ENCODE data around the gene KCTD2. TPM values are rescaled to one million over a fixed set of nuclear protein-coding genes. Genes with fewer than 3 reads are reported as not detected.

The KCTD2 gene
- total and polyA plus RNA-seq, 8 donors = 6.3 to 14.6 (median 8.7) TPM

DNA sequence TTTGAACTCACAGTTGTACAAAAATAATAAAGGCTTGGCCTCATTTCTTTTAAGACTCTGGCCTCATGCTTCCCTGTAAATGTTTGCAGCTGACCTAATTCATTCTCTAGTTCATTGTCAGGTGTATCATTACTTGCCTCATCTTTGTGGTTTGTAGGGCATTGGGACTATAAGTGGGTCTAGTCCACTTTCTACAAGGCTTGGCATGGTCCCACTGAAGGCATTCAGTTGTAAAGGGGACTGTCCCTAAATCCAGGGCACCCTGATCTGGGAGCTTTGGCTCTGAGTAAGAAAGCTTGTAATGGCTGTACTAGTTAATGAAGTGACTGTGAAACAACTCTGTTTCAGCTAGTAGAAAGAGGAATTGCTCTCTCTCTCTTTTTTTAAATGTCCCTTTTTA is 2.7 kb downstream of the KCTD2 start:
- no peaks in the 10 kb centered on the region for H3K27me3 ChIP-seq
- H3K36me3 ChIP-seq = peaks cover 0 to 15% (median 0%) of the 10 kb centered on the region in 3 donors
- no peak overlapping the region for H3K27ac ChIP-seq
- no peak for ATAC-seq
- no peak overlapping the region for H3K4me3 ChIP-seq
- intact Hi-C loops (cut with DNase I) = no loop called here
- no peak for DNase-seq
- peaks cover 4 to 19% (median 10%) of the 10 kb centered on the region in 3 donors for H3K4me1 ChIP-seq
- FAIRE-seq = no peak
- H3K9me3 ChIP-seq = no peaks in the 10 kb centered on the region
- TF ChIP-seq, protein P1, sequence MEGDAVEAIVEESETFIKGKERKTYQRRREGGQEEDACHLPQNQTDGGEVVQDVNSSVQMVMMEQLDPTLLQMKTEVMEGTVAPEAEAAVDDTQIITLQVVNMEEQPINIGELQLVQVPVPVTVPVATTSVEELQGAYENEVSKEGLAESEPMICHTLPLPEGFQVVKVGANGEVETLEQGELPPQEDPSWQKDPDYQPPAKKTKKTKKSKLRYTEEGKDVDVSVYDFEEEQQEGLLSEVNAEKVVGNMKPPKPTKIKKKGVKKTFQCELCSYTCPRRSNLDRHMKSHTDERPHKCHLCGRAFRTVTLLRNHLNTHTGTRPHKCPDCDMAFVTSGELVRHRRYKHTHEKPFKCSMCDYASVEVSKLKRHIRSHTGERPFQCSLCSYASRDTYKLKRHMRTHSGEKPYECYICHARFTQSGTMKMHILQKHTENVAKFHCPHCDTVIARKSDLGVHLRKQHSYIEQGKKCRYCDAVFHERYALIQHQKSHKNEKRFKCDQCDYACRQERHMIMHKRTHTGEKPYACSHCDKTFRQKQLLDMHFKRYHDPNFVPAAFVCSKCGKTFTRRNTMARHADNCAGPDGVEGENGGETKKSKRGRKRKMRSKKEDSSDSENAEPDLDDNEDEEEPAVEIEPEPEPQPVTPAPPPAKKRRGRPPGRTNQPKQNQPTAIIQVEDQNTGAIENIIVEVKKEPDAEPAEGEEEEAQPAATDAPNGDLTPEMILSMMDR (IDR thresholded peaks at IDR 0.05) = no peak

DNA sequence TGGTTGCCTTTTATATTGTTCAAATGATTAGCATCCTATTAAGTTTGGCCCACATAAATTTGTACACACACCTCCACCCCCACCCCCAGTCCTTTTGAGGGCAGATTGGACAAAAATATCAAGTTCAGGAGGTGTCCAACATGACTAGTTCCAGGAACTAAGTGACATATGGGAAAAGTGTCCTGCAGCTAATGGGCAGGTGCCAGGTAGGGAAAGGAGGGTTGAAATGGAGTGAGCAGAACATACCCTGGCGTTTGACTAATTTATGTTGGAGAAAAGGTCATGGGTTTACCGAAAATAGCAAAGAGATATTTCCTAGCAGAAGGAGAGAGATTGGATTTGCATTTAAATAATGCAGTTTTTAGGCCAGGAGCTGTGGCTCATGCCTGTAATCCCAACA is 4.9 kb downstream of the KCTD2 start:
- intact Hi-C loops (cut with DNase I) = no loop called here
- H3K4me1 ChIP-seq = peaks cover 4 to 12% (median 10%) of the 10 kb centered on the region in 3 donors
- DNase-seq = no peak
- 73 to 89% methylated on average over 2 of the region's 2 CpGs for WGBS, 2 donors
- no peak overlapping the region for H3K4me3 ChIP-seq
- no peak for ATAC-seq
- TF ChIP-seq, protein P1 (IDR thresholded peaks at IDR 0.05) = no peak
- no peaks in the 10 kb centered on the region for H3K9me3 ChIP-seq
- FAIRE-seq = no peak
- no peaks in the 10 kb centered on the region for H3K27me3 ChIP-seq
- peaks cover 0 to 15% (median 0%) of the 10 kb centered on the region in 3 donors for H3K36me3 ChIP-seq
- no peak overlapping the region for H3K27ac ChIP-seq

DNA sequence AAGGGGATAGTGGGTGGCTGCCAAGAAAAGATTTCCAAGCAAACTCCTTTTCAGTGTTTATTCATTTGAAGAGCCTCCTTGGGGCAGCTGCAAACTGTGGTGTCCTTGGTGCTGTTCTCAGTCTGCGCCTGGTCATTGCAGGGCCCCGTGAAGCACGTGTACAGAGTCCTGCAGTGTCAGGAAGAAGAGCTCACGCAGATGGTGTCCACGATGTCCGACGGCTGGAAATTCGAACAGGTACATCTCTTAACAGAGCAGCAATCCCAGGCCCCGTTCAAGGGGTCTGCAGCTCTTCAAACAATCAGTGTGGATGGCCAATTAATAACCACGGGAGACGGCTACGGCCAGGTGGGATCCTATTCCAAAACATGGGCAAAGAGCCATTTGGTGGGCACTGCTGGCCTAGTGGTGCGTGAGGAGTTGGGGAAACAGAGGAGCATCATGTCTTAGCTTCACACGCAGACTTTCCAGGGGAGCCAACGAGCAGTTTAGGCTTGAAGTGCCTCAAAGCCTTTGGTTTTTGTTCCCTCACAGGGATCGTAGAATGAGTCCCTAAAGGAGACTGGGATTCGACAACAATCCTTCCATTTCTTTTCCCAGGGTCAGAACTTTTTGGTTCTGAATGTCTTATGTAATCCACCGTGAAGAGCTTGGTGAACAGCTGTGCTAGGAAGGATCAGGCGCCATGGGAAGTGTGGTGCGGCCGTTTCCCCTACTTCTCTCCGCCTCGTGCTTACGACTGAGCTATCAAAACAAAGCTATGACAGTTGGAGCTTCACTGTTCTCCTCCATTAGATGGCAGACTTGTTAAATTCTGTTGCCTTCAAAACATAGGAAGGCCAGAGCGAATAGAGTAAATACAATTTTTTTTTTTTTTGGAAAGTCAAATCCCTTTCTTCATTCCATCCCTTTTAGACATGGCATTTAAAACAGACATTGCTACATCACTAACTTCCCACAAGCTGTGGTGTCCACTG is 12.6 kb downstream of the KCTD2 start:
- Histone ChIP-seq H3K27ac (no peak overlapping the region), H3K9me3 (no peaks in the 10 kb centered on the region), H3K4me3 (no peak overlapping the region), H3K4me1 (no peaks in the 10 kb centered on the region), H3K27me3 (no peaks in the 10 kb centered on the region), H3K36me3 (peaks cover 2 to 30% (median 14%) of the 10 kb centered on the region in 3 donors)
- 78 to 81% methylated on average over 25 of the region's 25 CpGs for WGBS, 2 donors
- ATAC-seq (peak in 3 of 4 donors; percentile 78 to 85 (median 80)), FAIRE-seq (peak; percentile 53), DNase-seq (peak in 1 of 6 donors; percentile 18)
- TF ChIP-seq, protein P1 (IDR thresholded peaks at IDR 0.05) = no peak
- intact Hi-C loops (cut with DNase I) = no loop called here

GRCh38 chr17:75060434-75061054 is 13.5 kb downstream of the KCTD2 start:
- intact Hi-C loops (cut with DNase I) = no loop called here
- H3K36me3 ChIP-seq = peaks cover 2 to 30% (median 14%) of the 10 kb centered on the region in 3 donors
- no peak overlapping the region for H3K27ac ChIP-seq
- WGBS, 2 donors = 88 to 94% methylated on average over 26 of the region's 26 CpGs
- TF ChIP-seq, protein P1 (IDR thresholded peaks at IDR 0.05) = no peak
- no peaks in the 10 kb centered on the region for H3K4me1 ChIP-seq
- peak in 2 of 4 donors; percentile 32 to 47 for ATAC-seq
- no peaks in the 10 kb centered on the region for H3K9me3 ChIP-seq
- peak in 1 of 6 donors; percentile 26 for DNase-seq
- no peak for FAIRE-seq
- no peaks in the 10 kb centered on the region for H3K27me3 ChIP-seq
- H3K4me3 ChIP-seq = no peak overlapping the region
